WI38 (cell line): ENCODE measurements around the gene PREPL.

Source experiments
- H3K4me3 ChIP-seq: 2 replicates; pipeline ENCODE4 v1.5.1; 2011; ENCODE audit warnings: low read depth, mild to moderate bottlenecking, control low read depth, low read length
- CTCF ChIP-seq: IDR thresholded peaks from 2 replicates; pipeline ENCODE4 v1.5.1; 2012; ENCODE audit warnings: low read depth, mild to moderate bottlenecking, control low read depth, low read length

The PREPL gene

GRCh38 chr2:44273076-44273475, 88.2 kb downstream of the PREPL start:
- TF ChIP-seq CTCF: no peak
- H3K4me3 ChIP-seq: no peak overlapping the region

- no peak for TF ChIP-seq CTCF
- no peak overlapping the region for H3K4me3 ChIP-seq
These were observed 90.0 kb downstream of the PREPL start for GRCh38 chr2:44271296-44271695.

GRCh38 chr2:44269831-44270230, 91.5 kb downstream of the PREPL start:
- TF ChIP-seq CTCF: no peak

GRCh38 chr2:44267796-44268648, 93.3 kb downstream of the PREPL start:
- H3K4me3 ChIP-seq: no peak overlapping the region
- no peak for TF ChIP-seq CTCF

More at GRCh38 chr2:44269831-44270230, 91.5 kb downstream of the PREPL start:
- H3K4me3 ChIP-seq: no peak overlapping the region
